GM12892 (cell line): ENCODE measurements around the gene VAV2.

ENCODE experiments used
- POLR2A ChIP-seq: IDR thresholded peaks from 2 replicates; pipeline ENCODE4 v1.6.1; 2011; ENCODE audit warnings: low read depth, low read length, control low read depth
- POLR2AphosphoS5 ChIP-seq: IDR thresholded peaks from 2 replicates; pipeline ENCODE4 v1.6.1; 2011; ENCODE audit warnings: low read depth, low read length, control low read depth

DNA sequence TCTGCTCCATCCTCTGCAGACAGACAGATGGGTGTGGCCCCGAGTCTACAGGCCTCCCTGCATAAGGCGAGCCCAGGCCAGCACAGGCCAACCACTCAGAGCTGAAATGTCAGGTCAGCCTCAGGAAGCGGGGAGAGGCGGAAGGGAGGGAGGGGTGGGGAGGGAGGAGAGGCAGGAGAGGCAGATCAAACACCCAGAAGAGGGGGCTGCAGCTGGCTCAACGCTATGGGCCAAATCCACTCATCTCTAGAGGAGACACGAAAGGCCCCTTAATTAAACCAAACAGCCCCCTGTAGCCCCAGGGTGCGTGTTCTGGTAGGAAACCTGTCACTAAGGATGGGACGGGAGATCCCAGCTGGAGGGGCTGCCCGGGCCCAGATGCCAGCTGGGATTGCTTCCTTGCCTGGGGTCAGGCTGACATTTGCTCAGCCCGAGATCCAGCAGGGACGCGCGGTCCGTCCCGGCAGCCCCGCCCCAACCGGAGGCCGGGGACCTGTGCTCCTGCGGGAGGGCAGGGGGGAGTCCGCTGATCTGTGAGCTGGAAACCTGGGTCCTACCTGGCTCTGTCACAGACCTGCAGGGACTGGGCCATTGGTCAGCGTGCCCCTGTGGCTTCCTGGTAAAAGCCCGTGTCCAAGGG is 156.7 kb downstream of the VAV2 start:
- TF ChIP-seq POLR2A (no peak), POLR2AphosphoS5 (no peak)
